RCC 7860 (cell line): ENCODE measurements around the gene SLC2A4RG.

Experiments
- DNase-seq: peaks from one replicate; pipeline ENCODE4 v3.0.0-alpha.2; 2015; ENCODE audit warnings: low spot score
- FAIRE-seq: peaks from 2 replicates; lab custom pipeline; 2012; peaks lifted over from hg19 to GRCh38; lab: Jason Lieb, UNC

The SLC2A4RG gene

DNA sequence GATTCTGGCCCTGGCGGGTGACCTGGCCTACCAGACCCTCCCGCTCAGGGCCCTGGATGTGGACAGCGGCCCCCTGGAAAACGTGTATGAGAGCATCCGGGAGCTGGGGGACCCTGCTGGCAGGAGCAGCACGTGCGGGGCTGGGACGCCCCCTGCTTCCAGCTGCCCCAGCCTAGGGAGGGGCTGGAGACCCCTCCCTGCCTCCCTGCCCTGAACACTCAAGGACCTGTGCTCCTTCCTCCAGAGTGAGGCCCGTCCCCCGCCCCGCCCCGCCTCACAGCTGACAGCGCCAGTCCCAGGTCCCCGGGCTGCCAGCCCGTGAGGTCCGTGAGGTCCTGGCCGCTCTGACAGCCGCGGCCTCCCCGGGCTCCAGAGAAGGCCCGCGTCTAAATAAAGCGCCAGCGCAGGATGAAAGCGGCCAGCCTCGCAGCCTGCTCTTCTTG is 868 bp upstream of the SLC2A4RG start:
- DNase-seq (no peak), FAIRE-seq (no peak)

DNA sequence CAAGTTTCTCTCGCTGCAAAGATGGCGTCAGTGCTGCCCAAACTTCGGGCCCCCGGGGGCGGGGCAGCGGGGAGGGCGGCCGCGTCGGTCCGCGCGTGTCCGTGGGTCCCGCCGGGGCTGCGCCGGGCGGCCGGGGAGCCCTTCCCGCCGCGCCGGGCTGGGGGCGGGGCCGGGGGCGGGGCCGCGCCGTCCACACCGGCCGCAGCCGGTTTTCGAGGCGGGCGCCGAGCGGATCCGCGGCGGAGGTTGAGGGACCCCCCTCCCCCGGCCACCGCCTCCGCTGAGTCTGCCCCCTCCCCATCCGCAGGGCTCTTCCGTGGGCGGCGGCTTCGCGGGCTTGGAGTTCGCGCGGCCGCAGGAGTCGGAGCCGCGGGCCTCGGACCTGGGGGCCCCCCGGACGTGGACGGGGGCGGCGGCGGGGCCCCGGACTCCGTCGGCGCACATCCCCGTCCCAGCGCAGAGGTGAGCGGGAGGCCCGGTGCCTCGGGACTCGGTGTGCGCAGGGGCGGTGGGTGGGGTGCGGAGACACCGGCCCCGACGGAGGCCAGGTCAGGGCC is 572 bp downstream of the SLC2A4RG start:
- no peak for FAIRE-seq

DNA sequence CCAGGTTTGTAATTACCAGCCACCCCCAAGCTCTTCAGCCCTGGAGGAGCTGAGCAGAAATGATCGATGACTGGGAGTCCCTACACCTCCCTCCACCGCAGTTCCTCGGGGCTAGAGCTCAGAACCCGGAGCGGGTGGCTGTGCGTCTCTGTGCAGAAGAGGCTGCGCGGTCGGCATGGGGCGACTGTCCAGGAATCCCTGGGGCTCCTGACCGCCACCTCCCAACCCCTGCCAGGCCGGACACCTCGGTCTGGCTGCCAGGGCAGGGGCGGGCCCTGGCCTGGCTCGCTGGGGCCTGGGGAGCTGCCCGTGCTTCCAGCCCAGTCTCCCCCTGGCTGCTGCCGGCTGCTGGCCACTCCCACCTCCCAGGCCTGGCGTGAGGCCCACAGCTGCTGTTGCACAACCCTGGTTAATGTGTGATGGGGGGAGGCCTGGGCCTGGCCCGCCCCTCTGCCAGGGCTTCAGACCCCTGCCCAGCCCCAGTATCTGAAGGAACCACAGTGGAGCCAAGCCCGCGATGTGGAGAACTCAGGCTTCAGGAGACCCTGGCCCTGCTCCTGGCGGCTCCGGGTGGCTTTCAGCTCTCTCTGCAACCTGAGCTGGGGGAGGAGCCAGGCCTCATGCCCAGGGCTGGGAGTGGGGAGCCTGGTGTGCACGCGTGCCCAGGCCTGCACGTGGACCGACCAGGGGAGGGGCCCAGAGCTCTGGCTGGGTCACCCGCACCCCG is 1.2 kb downstream of the SLC2A4RG start:
- FAIRE-seq (peak; percentile 74), DNase-seq (peak; percentile 89)

More for the DNA sequence above, 572 bp downstream of the SLC2A4RG start:
- peak; percentile 34 for DNase-seq

DNA sequence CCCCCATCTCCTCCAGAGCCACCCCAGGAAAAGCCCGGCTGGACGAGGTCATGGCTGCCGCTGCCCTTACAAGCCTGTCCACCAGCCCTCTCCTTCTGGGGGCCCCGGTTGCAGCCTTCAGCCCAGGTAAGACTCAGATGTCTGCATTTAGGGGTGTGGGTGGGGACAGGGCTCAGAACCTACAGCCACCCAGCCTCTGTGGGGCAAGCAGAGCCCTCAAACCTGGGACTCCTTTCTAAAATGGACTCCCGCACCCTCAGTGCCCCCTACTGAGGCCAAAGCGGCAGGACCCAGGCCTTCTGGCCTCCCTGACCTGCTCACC is 1.7 kb downstream of the SLC2A4RG start:
- no peak for DNase-seq
- FAIRE-seq: no peak

DNA sequence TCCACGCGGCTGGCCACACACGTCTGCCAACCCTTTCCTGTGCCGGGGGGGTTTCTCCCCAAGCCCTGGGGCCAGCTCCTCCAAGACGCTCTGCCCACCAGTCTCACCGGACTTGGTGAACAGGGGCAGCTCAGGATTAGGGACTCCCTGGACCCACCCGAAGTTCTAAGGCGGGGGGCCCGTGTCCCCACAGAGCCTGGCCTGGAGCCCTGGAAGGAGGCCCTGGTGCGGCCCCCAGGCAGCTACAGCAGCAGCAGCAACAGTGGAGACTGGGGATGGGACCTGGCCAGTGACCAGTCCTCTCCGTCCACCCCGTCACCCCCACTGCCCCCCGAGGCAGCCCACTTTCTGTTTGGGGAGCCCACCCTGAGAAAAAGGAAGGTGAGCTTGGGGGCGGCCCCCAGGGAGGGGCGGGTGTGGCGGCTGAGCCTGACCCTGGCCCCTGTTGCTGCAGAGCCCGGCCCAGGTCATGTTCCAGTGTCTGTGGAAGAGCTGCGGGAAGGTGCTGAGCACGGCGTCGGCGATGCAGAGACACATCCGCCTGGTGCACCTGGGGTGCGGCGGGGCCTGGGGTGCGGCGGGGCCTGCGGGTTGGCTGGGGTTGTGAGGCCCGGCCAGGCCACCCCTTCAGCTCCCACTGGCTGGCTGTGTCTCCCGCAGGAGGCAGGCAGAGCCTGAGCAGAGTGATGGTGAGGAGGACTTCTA is 2.3 kb downstream of the SLC2A4RG start:
- DNase-seq (no peak), FAIRE-seq (no peak)

DNA sequence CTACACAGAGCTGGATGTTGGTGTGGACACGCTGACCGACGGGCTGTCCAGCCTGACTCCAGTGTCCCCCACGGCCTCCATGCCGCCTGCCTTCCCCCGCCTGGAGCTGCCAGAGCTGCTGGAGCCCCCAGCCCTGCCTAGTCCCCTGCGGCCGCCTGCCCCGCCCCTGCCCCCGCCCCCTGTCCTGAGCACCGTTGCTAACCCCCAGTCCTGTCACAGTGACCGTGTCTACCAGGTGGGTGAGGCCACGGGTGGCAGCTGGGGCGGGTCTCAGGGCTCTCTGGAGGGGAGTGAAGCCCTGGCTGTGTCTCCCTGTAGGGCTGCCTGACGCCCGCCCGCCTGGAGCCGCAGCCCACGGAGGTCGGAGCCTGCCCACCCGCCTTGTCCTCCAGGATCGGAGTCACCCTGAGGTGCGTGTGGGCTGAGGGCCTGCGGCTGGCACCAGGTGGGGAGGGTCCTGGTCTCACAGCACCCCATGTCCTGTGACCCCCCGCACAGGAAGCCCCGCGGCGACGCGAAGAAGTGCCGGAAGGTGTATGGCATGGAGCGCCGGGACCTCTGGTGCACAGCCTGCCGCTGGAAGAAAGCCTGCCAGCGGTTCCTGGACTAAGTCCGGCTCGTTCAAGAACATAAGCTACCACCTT is 2.9 kb downstream of the SLC2A4RG start:
- FAIRE-seq: no peak
- no peak for DNase-seq

DNA sequence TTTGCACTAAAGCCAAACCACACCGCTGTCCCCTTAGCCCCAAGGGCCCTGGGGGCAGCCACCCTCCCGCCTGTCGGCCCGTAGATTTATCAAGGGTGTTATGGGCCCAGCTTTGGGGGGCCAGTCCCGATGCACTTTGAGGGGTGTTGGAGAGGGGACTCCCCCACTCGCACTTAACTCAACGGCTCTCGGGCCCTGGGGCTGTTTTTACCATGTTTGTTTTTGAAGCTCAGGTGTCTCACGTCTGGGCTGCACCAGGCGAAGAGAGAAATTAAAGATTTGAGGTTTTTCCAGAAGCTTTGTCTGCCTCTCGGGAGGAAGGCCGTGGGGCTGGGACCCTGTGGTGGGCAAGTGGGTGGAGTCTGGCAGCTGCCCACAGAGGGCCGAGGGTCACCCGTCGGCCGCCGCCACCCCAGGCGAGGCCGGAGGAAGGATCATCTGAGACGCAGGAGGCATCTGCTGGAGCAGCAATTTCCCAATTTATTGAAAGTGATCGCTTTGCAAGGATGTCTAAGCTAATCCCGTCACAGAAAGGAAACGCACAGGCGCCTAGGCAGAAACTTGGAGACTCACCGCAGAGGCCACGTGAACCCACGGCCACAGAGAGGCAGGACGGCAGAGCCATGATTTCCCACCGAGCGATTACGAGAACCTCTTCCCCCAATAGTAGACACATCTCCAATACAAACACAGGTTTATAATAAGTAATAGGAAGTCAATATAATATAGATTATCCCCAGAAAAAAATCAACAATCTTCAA is 3.8 kb downstream of the SLC2A4RG start:
- no peak for DNase-seq
- FAIRE-seq: no peak

DNA sequence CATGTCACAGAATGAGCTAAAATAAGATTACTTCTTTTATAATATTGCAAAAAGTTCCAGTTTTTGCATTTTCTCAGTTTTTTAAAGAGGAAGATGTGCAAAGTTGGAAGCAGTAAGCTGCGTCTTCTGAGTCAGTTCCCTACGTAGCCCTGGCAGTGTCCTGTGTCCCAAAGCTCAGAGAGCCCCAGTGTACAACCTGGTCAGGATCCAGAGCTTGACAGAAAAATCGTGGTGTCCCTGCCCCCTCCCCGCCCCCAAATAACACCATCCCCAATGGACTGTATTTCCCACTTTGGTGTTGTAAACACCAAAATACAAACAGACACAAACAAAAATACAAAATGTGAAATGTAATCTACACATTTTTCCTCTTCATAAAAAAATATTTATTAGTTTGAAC is 4.6 kb downstream of the SLC2A4RG start:
- FAIRE-seq: no peak
- no peak for DNase-seq

DNA sequence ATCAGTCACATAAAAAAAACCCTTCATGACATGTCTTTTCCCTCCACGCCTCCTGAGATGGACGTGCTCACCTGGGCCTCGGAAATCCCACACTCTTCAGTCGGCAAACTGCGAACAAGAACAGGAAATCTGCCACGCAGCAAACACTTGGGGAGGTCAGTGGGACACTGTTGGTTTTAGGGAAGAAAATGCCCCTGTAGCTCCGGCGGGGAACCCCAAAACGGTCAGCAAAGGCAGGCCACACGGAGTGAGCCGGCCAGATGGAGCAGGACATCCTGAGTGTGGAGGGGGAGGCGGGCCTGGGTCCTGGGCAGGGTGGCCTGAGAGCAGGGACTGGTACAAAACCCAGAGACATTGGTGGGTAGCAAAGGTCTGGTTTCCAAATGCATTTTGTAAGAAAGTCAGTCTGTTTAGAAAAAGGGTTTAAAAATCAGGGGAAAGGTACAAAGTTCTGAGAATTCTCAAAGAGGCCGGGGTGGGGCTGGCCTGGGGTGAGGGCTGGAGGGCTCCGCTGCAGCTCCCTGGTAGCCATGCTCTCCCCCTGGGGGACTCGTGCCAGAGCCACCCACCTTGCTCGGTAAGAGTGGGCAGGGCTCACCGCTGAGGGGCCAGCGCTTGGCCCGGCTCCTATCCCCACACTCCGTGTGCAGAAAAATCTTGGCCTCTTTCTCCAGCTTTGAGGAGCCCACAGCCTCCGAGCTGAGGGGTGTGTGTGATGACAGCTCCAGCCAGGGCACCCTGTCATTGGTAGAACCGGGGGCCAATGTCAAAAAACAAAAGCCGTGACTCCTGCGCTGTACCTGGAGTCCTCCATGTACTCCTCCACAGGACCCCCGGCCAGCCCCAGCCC is 5.2 kb downstream of the SLC2A4RG start:
- DNase-seq (no peak), FAIRE-seq (no peak)

DNA sequence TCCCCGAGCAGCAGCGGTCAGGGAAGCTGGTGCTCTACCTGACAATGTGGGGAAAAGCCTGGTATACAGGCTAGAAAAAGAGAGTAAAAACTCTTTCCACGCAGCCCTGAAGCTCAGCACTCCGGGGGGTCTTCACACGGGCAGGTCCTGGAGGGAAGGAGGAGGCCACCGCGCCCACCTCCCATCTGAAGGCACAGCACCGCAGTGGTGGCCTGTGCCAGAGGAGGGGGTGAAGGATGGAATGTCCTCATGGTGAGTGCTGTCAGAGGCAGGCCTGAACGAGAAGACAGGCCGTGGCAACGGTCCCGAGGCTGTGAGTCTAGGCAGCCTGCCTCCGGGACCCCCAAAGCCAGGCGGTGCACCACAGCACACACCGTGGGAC is 5.8 kb downstream of the SLC2A4RG start:
- no peak for FAIRE-seq
- no peak for DNase-seq

DNA sequence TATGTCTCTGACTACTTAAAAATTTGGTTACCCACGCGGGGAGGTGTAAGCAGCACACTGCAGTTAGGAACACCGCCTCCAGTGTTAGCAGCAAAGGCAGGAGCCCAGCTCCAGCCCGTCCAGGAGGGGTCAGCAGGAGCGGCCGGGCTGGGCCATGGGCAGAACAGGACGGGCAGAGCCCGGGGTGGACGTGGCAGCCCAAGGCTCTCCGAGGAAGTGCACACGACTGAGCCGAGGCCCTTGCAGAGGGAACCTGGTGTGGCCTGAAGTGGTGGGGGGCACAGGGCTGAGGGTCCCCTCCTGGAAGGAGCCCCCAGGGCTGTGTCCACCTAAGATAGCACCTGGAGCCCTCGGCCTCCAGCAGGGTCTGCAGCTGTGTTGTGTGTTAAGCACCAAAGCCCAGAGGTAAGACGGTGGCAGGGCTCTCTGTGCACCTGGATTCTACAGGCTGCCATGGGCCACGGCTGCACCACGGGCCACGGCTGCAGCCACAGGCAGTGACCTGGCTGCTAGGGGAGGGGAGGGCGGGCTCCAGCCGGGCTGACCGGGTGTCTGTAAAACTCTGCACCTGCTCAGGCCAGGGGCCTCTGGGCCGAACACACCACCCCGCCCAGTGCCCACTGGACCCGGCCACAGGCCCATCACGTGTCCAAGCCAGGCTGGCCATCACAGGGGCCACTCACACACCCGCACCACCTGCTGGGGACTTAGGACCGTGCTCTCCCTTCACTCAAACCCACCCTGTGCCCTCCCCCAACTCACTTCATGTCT is 6.6 kb downstream of the SLC2A4RG start:
- no peak for DNase-seq
- FAIRE-seq: no peak

DNA sequence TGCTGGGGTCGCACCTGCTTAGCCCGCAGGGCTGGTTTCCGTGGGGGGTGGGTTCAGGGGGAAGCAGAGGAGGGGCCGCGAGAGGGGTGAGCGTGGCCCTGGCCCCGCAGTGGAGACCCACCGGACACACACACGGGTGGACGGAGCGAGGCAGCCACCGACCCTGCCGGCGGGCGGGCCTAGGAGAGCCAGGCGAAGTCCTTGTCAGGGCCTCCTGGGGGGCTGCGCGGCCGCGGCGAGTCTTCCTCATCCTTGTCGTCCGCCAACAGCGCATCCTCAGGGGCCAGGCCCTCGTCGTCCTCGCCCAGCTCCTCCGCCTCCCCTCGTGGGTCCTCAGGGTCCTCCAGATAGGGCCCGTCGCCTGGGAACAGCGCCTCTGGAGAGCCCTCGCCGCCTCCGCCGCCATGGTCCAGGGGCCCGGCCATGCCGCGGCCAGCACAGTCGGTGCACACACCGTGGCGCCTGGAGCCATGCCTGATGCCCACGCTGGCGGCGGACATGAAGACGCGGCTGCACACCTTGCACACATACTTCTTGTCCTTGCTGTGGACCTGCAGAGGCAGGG is 7.3 kb downstream of the SLC2A4RG start:
- DNase-seq: no peak
- FAIRE-seq: no peak

DNA sequence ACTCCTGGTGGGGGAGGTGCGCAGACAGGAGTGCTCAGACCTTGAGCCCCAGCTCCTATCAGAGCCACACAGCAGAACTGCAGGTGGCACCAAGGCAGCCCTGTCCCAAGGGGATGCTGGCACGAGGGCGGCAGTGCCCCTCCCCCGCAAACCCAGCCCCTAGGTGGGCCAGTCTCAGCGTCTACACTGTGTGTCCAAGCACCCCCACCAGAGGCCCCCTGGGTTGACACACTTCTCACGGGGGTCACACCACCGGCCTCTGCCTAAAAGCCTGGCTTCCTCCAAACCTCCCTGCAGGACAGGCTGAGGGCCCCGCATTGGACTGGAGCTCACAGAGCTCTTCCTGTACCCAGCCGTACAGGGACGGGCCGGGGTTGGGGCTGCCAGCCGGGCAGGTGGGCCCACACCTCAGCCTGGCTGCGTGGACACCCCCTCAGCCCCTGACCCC is 8.1 kb downstream of the SLC2A4RG start:
- DNase-seq: no peak
- no peak for FAIRE-seq

DNA sequence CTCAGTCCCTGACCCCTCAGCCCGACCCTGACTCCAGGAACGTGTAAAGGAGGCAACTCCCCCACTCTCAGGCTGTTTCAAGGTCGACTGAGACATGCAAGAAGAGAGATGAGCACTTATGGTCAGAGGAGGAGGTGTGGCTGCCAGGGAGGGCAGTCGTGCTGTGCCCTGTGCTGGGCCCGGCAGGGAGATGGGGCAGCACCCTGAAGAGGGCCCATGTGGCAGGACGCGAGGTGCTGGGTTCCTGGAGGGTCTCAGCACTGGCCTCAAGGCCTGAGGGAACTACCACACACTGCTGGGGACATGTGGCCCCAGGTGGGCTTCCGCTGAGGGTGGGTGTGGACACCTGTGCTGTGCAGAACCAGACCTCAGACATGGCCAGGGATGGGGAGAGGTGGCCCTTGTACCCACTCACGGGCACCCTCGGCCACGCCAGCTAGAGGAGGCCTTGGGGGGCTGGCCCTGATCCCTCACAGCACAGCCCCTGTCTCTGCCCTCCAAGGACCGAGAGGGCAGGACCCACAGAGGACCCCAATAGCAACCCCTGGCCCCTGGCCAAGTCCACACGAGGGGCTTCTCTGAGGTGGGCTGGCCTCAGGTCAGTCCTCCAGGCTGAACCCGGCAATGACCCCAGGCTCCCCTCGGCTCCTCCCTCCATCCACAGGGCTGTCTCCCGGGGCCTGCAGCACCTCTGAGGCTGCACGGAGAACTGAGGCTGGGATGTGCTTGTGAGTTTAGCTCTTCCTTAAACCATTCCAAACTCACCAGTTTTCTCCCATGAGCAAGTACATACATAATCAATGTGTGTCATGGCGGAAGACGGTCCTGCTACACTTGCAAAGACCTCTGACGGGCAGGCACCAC is 8.7 kb downstream of the SLC2A4RG start:
- FAIRE-seq (no peak), DNase-seq (no peak)

DNA sequence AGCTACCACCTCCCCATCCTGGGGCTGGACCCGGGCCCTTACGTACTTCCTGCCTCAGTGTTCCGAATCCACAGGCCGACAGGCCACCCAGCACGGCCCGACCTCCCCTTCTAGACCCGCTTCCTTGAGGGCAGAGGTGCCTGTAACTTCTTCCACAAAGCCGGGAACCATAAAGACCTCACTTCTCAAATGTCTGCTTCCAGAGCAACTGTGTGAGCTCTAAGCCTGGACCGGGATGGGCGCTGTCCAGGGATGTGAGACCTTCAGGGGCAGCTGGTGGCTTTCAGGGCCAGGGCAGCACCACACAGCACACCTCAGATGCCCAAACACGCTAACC is 9.3 kb downstream of the SLC2A4RG start:
- no peak for DNase-seq
- no peak for FAIRE-seq

DNA sequence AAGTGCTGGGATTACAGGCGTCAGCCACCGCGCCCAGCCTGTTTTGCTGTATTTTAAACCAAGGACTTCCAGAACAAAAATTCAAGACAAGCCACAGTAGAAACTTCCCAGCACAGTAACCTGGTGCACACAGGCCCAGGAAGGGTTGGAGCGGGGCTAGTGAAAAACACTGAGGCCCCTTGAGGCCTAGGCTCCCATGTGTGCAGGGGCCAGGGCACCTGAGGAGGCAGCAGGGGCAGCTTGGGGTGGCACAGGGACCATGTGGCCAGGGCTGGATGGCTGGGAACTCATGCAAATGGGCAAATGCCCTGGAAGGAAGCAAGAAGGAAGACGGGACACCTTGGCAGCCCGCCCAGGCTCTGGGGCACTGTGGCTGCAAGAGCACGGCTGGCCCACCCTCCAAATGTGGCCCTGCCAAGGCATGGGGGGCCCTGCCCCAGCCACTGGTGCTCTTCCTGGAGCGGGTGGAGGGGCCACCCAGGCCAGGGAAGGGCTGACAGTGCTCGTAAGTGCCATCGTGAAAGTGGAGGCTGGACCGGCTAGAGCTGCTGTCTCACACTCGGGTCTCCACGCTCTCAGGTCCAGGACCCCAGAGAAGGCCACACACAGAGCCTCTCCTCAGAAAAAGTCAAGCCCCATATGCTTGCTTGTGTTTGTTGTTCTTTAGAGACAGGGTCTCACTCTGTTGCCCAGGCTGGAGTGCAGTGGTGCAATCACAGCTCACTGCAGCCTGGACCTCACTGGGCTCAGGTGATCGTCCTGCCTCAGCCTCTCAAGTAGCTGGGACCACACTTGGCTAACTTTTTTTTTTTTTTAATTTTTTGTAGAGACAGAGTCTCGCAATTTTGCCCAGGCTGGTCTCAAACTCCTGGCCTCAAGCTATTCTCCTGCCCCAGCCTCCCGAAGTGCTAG is 10.3 kb downstream of the SLC2A4RG start:
- FAIRE-seq (no peak), DNase-seq (no peak)

DNA sequence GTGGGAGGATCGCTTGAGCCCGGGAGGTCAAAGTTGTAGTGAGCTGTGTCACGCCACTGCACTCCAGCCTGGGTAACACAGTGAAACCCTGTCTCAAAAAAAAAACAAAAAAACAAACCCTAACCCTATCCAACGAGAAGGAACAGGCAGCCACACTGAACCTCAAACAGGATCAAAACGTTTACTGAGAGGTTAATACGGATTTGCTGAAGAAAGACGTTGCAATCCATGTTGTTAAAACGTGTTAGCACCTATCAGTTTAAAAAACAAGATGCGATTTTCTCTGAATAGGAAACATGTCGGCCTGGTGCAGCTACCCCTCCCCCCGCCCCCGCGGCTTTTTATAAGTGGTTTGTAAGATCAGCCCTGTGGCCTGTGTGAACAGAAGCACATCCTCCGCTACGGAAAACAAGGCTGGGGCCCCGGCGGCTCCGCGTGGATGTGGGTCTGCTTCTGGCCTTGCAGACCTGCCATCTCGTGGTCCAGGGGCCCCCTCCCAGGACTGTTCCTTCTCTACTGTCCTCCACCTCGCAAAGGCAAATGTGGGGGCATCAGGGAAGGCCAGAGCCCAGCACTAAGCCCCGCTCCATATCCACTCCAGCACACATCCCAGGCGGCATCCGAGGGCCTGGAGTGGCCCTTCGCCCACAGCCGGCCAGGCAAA is 11.4 kb downstream of the SLC2A4RG start:
- DNase-seq (no peak), FAIRE-seq (no peak)
